HCT116 (cell line): ENCODE results near the gene ELFN1. TPM values are rescaled to one million over a fixed set of nuclear protein-coding genes. Genes with fewer than 3 reads are reported as not detected.

Experiments used
- ATAC-seq: fragments of 200-7000 bp; cut with Tn5 transposase; 2 replicates; pipeline ENCODE4 v1.9.1; 2020; ENCODE audit warnings: mild to moderate bottlenecking, moderate library complexity
- BruUV-seq: library from RNA; stranded (reverse); fragments of 400-500 nt; replicated peaks from 2 replicates; lab custom pipeline; 2021; lab: Mats Ljungman, UMichigan
- CTCF ChIA-PET: fragments of 300-600 bp; sonication (Branson Sonifier 250); formaldehyde crosslinking; loops from one replicate; lab custom pipeline; 2021; ENCODE audit warnings: antibody characterized with exemption; lab: Charles Lee
- POLR2A ChIA-PET: fragments of 300-600, 350-600 bp; sonication (Branson Sonifier 250); formaldehyde crosslinking; loops from one replicate; lab custom pipeline; 2021; ENCODE audit warnings: antibody characterized with exemption; lab: Charles Lee
- RAD21 ChIA-PET, 2 experiments: fragments of 300-600 bp; sonication (Branson Sonifier 250); formaldehyde crosslinking; loops; one replicate each; lab custom pipeline; 2023; ENCODE audit warnings: low total read pairs in 2 of 2; ENCODE audit not compliant: uncharacterized antibody in 2 of 2, unreplicated experiment in 2 of 2, low non-redundant PET in 1 of 2; lab: Charles Lee
- DNase-seq: peaks from one replicate; pipeline ENCODE4 v3.0.0-alpha.2; 2010; ENCODE audit warnings: low read depth, low spot score
- H2AFZ ChIP-seq: fragments of 200-600 bp; shearing (Covaris generic), sonication (generic); 2 replicates; pipeline ENCODE4 v1.6.1; 2017; ENCODE audit warnings: low read depth, mixed run types, mixed read lengths, antibody characterized with exemption, low read length; ENCODE audit not compliant: poor library complexity, severe bottlenecking
- H3K27ac ChIP-seq: 2 replicates; pipeline ENCODE4 v1.5.1; 2012; ENCODE audit warnings: low read depth, low read length
- H3K27me3 ChIP-seq: fragments of 200-600 bp; sonication (generic); 2 replicates; pipeline ENCODE4 v1.6.1; 2016; ENCODE audit warnings: mixed run types, low read length, mixed read lengths; ENCODE audit not compliant: insufficient read depth
- H3K36me3 ChIP-seq, 2 experiments: fragments of 200-500 bp in 1 of 2; fragments of 200-600 bp in 1 of 2; sonication (Bioruptor generic) in 1 of 2; sonication (generic) in 1 of 2; 2 replicates each; pipeline versions ENCODE4 v1.5.1 to v1.6.1; 2014 to 2016; ENCODE audit warnings: low read length in 2 of 2, inconsistent platforms in 1 of 2, mixed read lengths in 1 of 2, mixed run types in 1 of 2; ENCODE audit not compliant: insufficient read depth in 2 of 2, control insufficient read depth in 1 of 2
- H3K4me1 ChIP-seq, 2 experiments: fragments of 200-600 bp in 1 of 2; sonication (generic) in 1 of 2; 2 replicates each; pipeline versions ENCODE4 v1.5.1 to v1.6.1; 2012 to 2017; ENCODE audit warnings: low read length in 2 of 2, inconsistent platforms in 1 of 2, mild to moderate bottlenecking in 1 of 2, mixed read lengths in 1 of 2, mixed run types in 1 of 2, moderate library complexity in 1 of 2; ENCODE audit not compliant: insufficient read depth in 2 of 2, control insufficient read depth in 1 of 2
- H3K4me2 ChIP-seq: fragments of 200-600 bp; sonication (generic); 2 replicates; pipeline ENCODE4 v1.6.1; 2017; ENCODE audit warnings: mixed run types, low read length, mixed read lengths
- H3K4me3 ChIP-seq, 2 experiments: fragments of 200-600 bp in 1 of 2; sonication (generic) in 1 of 2; replicated peaks in 1 of 2; 2 replicates each; pipeline ENCODE4 v1.5.1; 2011 to 2016; ENCODE audit warnings: low read length in 2 of 2, control low read depth in 1 of 2, low read depth in 1 of 2, mild to moderate bottlenecking in 1 of 2, mixed read lengths in 1 of 2, mixed run types in 1 of 2
- H3K79me2 ChIP-seq: fragments of 200-600 bp; sonication (generic); 2 replicates; pipeline ENCODE4 v1.6.1; 2017; ENCODE audit warnings: mild to moderate bottlenecking, mixed run types, low read length, moderate library complexity, mixed read lengths; ENCODE audit not compliant: insufficient read depth
- H3K9ac ChIP-seq: fragments of 200-600 bp; sonication (generic); 2 replicates; pipeline ENCODE4 v1.6.1; 2016; ENCODE audit warnings: low read length, mixed read lengths
- H3K9me2 ChIP-seq: fragments of 200-600 bp; sonication (generic), shearing (Covaris generic); 2 replicates; pipeline ENCODE4 v1.6.1; 2017; ENCODE audit warnings: mixed run types, mild to moderate bottlenecking, moderate library complexity; ENCODE audit not compliant: insufficient read depth
- H3K9me3 ChIP-seq, 2 experiments: fragments of 200-500 bp in 1 of 2; fragments of 200-600 bp in 1 of 2; sonication (Bioruptor generic) in 1 of 2; sonication (generic) in 1 of 2; 2 replicates each; pipeline ENCODE4 v1.6.1; 2014 to 2017; ENCODE audit warnings: low read length in 2 of 2, mixed read lengths in 2 of 2, inconsistent platforms in 1 of 2, low read depth in 1 of 2, mild to moderate bottlenecking in 1 of 2, mixed run types in 1 of 2, moderate library complexity in 1 of 2; ENCODE audit not compliant: control insufficient read depth in 1 of 2, insufficient read depth in 1 of 2
- H4K20me1 ChIP-seq: fragments of 200-600 bp; sonication (generic), shearing (Covaris generic); 2 replicates; pipeline ENCODE4 v1.6.1; 2017; ENCODE audit warnings: mixed run types, mild to moderate bottlenecking, moderate library complexity; ENCODE audit not compliant: insufficient read depth
- ATF3 ChIP-seq: IDR thresholded peaks from 2 replicates; pipeline ENCODE4 v1.6.1; 2012
- CBX3 ChIP-seq: IDR thresholded peaks from 2 replicates; pipeline ENCODE4 v1.6.1; 2012; ENCODE audit warnings: low read depth
- CEBPB ChIP-seq: IDR thresholded peaks from 2 replicates; pipeline ENCODE4 v1.6.1; 2012; ENCODE audit warnings: low read depth
- ELF1 ChIP-seq: IDR thresholded peaks from 2 replicates; pipeline ENCODE4 v1.6.1; 2012; ENCODE audit warnings: low read depth, borderline replicate concordance
- EZH2 ChIP-seq: fragments of 200-600 bp; sonication (generic); IDR thresholded peaks from 2 replicates; pipeline ENCODE4 v1.6.1; 2017; ENCODE audit warnings: antibody characterized with exemption, mixed run types
- FOSL1 ChIP-seq: IDR thresholded peaks from 2 replicates; pipeline ENCODE4 v1.6.1; 2012; ENCODE audit warnings: low read depth
- JUND ChIP-seq: IDR thresholded peaks from 2 replicates; pipeline ENCODE4 v1.6.1; 2012
- POLR2A ChIP-seq: IDR thresholded peaks from 2 replicates; pipeline ENCODE4 v1.7.0; 2011; ENCODE audit warnings: borderline replicate concordance; ENCODE audit not compliant: insufficient read depth, insufficient read length; ENCODE audit errors: extremely low read depth
- POLR2AphosphoS5 ChIP-seq: IDR thresholded peaks from 2 replicates; pipeline ENCODE4 v1.6.1; 2011; ENCODE audit warnings: mild to moderate bottlenecking, low read depth, low read length, moderate library complexity
- RAD21 ChIP-seq: IDR thresholded peaks from 2 replicates; pipeline ENCODE4 v1.6.1; 2012; ENCODE audit warnings: low read depth, mild to moderate bottlenecking
- SP1 ChIP-seq: IDR thresholded peaks from 2 replicates; pipeline ENCODE4 v1.6.1; 2012; ENCODE audit warnings: low read depth
- YY1 ChIP-seq: IDR thresholded peaks from 2 replicates; pipeline ENCODE4 v1.6.1; 2011; ENCODE audit warnings: low read length, low read depth, moderate library complexity, mild to moderate bottlenecking; ENCODE audit not compliant: insufficient replicate concordance; ENCODE audit errors: extremely low read depth
- ZFX ChIP-seq: fragments of 450-650 bp; IDR thresholded peaks from 2 replicates; pipeline ENCODE4 v1.6.1; 2017
- ZNF274 ChIP-seq: fragments of 200-500 bp; sonication (Bioruptor generic); IDR thresholded peaks from 2 replicates; pipeline ENCODE4 v1.6.1; 2014; ENCODE audit warnings: mild to moderate bottlenecking, low read depth, low read length, inconsistent platforms
- intact Hi-C: fragments of 100-400 bp; cut with micrococcal nuclease; formaldehyde crosslinking; loops from 2 replicates; pipeline ENCODE4 v1.10.0; 2022
- total RNA-seq: library from RNA; stranded (reverse); gene quantifications from one replicate; pipeline ENCODE4 v1.2.1, GENCODE V29; 2021; ENCODE audit not compliant: unreplicated experiment
- TF ChIP-seq, protein P1 (sequence below): IDR thresholded peaks from 2 replicates; pipeline ENCODE4 v1.6.1; 2011; ENCODE audit warnings: mild to moderate bottlenecking, low read length, moderate library complexity; ENCODE audit not compliant: insufficient replicate concordance; ENCODE audit errors: extremely low read depth

The ELFN1 gene
- total RNA-seq, 1 experiment from 2014 or later, result 4.4 TPM

DNA sequence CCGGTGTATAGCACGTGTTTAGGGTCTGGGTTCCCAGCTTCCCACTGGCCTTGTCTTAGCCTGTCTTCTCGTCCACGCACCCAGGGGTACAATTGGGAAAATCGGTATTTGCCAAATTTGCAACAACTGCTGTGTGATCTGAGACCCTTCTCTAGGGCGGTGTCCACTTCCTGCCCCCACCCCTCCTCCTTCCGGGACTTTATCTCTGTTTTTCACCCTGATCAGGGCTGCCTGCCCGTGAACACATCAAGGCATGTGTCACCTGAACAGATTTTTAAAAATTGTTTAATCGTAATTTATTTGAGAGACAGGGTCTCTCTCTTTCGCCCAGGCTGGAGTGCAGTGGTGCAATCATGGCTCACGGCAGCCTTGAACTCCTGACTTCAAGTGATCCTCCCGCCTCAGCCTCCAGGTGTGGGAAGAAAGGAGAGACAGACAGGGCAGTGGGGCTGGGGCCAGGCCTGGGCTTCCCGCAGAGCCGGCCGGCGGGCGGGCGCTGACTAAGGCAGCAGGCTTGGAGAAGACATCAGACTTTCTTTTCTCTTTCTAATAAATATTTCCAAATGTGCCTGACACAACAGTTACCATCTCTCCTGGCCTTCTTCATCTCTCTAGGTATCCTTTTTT is 27.5 kb downstream of the ELFN1 start:
- Histone ChIP-seq H3K27ac (no peak overlapping the region), H2AFZ (no peak overlapping the region), H3K79me2 (no peaks in the 10 kb centered on the region), H3K4me2 (no peak overlapping the region), H3K4me3 (no peak overlapping the region), H4K20me1 (no peaks in the 10 kb centered on the region), H3K9me2 (no peaks in the 10 kb centered on the region), H3K27me3 (0 out of 2 replicates have a peak, but pooled peaks cover 3% of the 10 kb centered on the region), H3K9me3 (no peaks in the 10 kb centered on the region), H3K4me1 (no peaks in the 10 kb centered on the region), H3K9ac (no peak overlapping the region), H3K36me3 (no peaks in the 10 kb centered on the region)
- ATAC-seq (no peak), DNase-seq (no peak)
- ChIA-PET RAD21 (no interaction called here), POLR2A (no interaction called here), CTCF (no interaction called here)
- BruUV-seq, result no TSS peak
- intact Hi-C loops, result no loop called here
- no peak for TF ChIP-seq POLR2A
- no peak for TF ChIP-seq YY1
- TF ChIP-seq POLR2AphosphoS5, result no peak
- no peak for TF ChIP-seq RAD21
- no peak for TF ChIP-seq CBX3
- no peak for TF ChIP-seq JUND
- no peak for TF ChIP-seq FOSL1
- TF ChIP-seq, protein P1, sequence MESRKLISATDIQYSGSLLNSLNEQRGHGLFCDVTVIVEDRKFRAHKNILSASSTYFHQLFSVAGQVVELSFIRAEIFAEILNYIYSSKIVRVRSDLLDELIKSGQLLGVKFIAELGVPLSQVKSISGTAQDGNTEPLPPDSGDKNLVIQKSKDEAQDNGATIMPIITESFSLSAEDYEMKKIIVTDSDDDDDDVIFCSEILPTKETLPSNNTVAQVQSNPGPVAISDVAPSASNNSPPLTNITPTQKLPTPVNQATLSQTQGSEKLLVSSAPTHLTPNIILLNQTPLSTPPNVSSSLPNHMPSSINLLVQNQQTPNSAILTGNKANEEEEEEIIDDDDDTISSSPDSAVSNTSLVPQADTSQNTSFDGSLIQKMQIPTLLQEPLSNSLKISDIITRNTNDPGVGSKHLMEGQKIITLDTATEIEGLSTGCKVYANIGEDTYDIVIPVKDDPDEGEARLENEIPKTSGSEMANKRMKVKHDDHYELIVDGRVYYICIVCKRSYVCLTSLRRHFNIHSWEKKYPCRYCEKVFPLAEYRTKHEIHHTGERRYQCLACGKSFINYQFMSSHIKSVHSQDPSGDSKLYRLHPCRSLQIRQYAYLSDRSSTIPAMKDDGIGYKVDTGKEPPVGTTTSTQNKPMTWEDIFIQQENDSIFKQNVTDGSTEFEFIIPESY, result no peak

DNA sequence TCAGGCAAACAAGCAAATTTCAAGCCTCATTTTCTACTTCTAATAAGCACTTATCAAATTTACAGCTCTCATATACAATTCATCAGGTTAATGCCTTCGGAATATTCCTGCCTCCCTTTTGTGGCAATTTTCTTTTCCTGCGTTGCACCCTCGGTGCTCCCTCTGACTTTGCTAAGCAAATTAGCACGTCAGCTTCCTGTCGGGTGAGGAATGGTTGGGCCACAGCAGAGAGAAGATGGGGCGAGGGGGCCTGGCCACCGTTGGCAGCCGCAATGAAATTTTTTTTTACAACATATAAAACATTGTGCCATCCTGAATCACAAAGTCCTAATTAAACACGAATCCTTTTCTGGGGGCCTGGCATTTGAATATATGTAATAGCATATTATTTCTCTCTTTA is 28.1 kb downstream of the ELFN1 start:
- ChIA-PET RAD21 (no interaction called here), POLR2A (no interaction called here), CTCF (no interaction called here)
- Histone ChIP-seq H4K20me1 (no peaks in the 10 kb centered on the region), H3K79me2 (no peaks in the 10 kb centered on the region), H3K9me3 (no peaks in the 10 kb centered on the region), H3K4me1 (no peaks in the 10 kb centered on the region), H3K4me2 (no peak overlapping the region), H3K9me2 (no peaks in the 10 kb centered on the region), H2AFZ (no peak overlapping the region), H3K4me3 (no peak overlapping the region), H3K27ac (no peak overlapping the region), H3K36me3 (no peaks in the 10 kb centered on the region), H3K27me3 (0 out of 2 replicates have a peak, but pooled peaks cover 3% of the 10 kb centered on the region), H3K9ac (no peak overlapping the region)
- ATAC-seq (no peak), DNase-seq (no peak)
- TF ChIP-seq EZH2 (no peak), SP1 (no peak), CEBPB (no peak), YY1 (no peak), ATF3 (no peak), ELF1 (no peak), RAD21 (no peak), ZFX (no peak), ZNF274 (no peak), FOSL1 (no peak), JUND (no peak), POLR2AphosphoS5 (no peak)
- intact Hi-C loops, result no loop called here
- no TSS peak for BruUV-seq
